HG03135 (cell line): ENCODE results near the gene SPINK2.
A peak's percentile ranks its signal among the peaks of the same experiment; 100 is the strongest.

Source experiments
- ATAC-seq: cut with Tn5 transposase; IDR thresholded peaks from one replicate; pipeline ENCODE4 v1.9.1; 2021; ENCODE audit warnings: mild to moderate bottlenecking, moderate library complexity; ENCODE audit not compliant: unreplicated experiment

The SPINK2 gene

GRCh38 chr4:56799824-56800756 lies 21.4 kb downstream of the SPINK2 start:
- ATAC-seq, result peak; percentile 95

- ATAC-seq, result no peak
These were observed 22.2 kb downstream of the SPINK2 start for GRCh38 chr4:56799161-56799759.

GRCh38 chr4:56796211-56796610 lies 25.3 kb downstream of the SPINK2 start:
- ATAC-seq, result no peak

- ATAC-seq, result no peak
These were observed 30.2 kb downstream of the SPINK2 start for GRCh38 chr4:56791316-56791715.

- no peak for ATAC-seq
These were observed 30.8 kb downstream of the SPINK2 start for GRCh38 chr4:56790691-56791091.

- no peak for ATAC-seq
These were observed 33.4 kb downstream of the SPINK2 start for GRCh38 chr4:56788081-56788480.

GRCh38 chr4:56787380-56787779 lies 34.1 kb downstream of the SPINK2 start:
- no peak for ATAC-seq

- no peak for ATAC-seq
These were observed 34.5 kb downstream of the SPINK2 start for GRCh38 chr4:56786955-56787354.

GRCh38 chr4:56783986-56784385 lies 37.5 kb downstream of the SPINK2 start:
- ATAC-seq, result no peak

- ATAC-seq, result no peak
These were observed 39.5 kb downstream of the SPINK2 start for GRCh38 chr4:56782019-56782418.

GRCh38 chr4:56773346-56773745 lies 48.2 kb downstream of the SPINK2 start:
- no peak for ATAC-seq

GRCh38 chr4:56772134-56772533 lies 49.4 kb downstream of the SPINK2 start:
- no peak for ATAC-seq

GRCh38 chr4:56768763-56769162 lies 52.7 kb downstream of the SPINK2 start:
- no peak for ATAC-seq

- ATAC-seq, result no peak
These were observed 53.2 kb downstream of the SPINK2 start for GRCh38 chr4:56768316-56768715.

- ATAC-seq, result no peak
These were observed 53.9 kb downstream of the SPINK2 start for GRCh38 chr4:56767567-56767966.

- no peak for ATAC-seq
These were observed 56.7 kb downstream of the SPINK2 start for GRCh38 chr4:56764775-56765174.

GRCh38 chr4:56764223-56764622 lies 57.3 kb downstream of the SPINK2 start:
- ATAC-seq, result no peak

- no peak for ATAC-seq
These were observed 58.8 kb downstream of the SPINK2 start for GRCh38 chr4:56762484-56763250.

GRCh38 chr4:56760183-56760582 lies 61.3 kb downstream of the SPINK2 start:
- ATAC-seq, result no peak
